Transverse colon (tissue), 4 donors: ENCODE data around the gene RTL10. TPM values are rescaled to one million over a fixed set of nuclear protein-coding genes. Genes with fewer than 3 reads are reported as not detected.

ENCODE experiments used
- DNase-seq: peaks from one replicate; pipeline ENCODE4 v3.0.0-alpha.2; 2019
- H3K27ac ChIP-seq, 4 donors: fragments of 200-600 bp; sonication (generic); 2 replicates each; pipeline ENCODE4 v1.5.1; 2016 to 2018; ENCODE audit warnings: inconsistent platforms in 4 of 4
- H3K27me3 ChIP-seq: fragments of 200-600 bp; sonication (generic); 2 replicates; pipeline ENCODE4 v1.5.1; 2017; ENCODE audit warnings: inconsistent platforms
- H3K36me3 ChIP-seq, 4 donors: fragments of 200-600 bp; sonication (generic); 2 replicates each; pipeline ENCODE4 v1.5.1; 2017 to 2019; ENCODE audit warnings: inconsistent platforms in 4 of 4
- H3K4me1 ChIP-seq, 4 donors: fragments of 200-600 bp; sonication (generic); 2 replicates each; pipeline ENCODE4 v1.5.1; 2017 to 2020; ENCODE audit warnings: inconsistent platforms in 4 of 4
- H3K4me3 ChIP-seq, 4 donors: fragments of 200-600 bp; sonication (generic); 1 replicate in 1 of 4; 2 replicates in 3 of 4; pipeline versions ENCODE4 v1.5.1 to v1.6.1; 2017 to 2019; ENCODE audit warnings: inconsistent platforms in 4 of 4
- H3K9me3 ChIP-seq, 2 donors: fragments of 200-600 bp; sonication (generic); 2 replicates each; pipeline ENCODE4 v1.5.1; 2017 to 2019; ENCODE audit warnings: inconsistent platforms in 2 of 2
- EP300 ChIP-seq: sonication (generic); formaldehyde crosslinking; IDR thresholded peaks from one replicate; pipeline ENCODE4 v1.6.1; 2017; ENCODE audit warnings: antibody characterized with exemption, low read depth
- POLR2A ChIP-seq: fragments of 450-650 bp; IDR thresholded peaks from one replicate; pipeline ENCODE4 v1.6.1; 2016; ENCODE audit warnings: antibody characterized with exemption, mild to moderate bottlenecking, moderate library complexity
- POLR2AphosphoS5 ChIP-seq, 3 donors: sonication (generic); formaldehyde crosslinking; IDR thresholded peaks; one replicate each; pipeline ENCODE4 v1.6.1; 2016; ENCODE audit warnings: antibody characterized with exemption in 3 of 3
- WGBS, 2 donors: methylation state at CpG; one replicate each; pipeline ENCODE4 v1.1.5; 2018; ENCODE audit warnings: low coverage in 1 of 2; 5-methylcytosine and 5-hydroxymethylcytosine counted together
- in situ Hi-C, 4 donors: fragments of 200-750 bp; cut with MboI; loops; one replicate each; pipeline versions ENCODE4 v1.15.0 to v1.15.1; 2017; ENCODE audit warnings: low sequenced_read_pairs in 3 of 4, low pct_ligation_motif_present in 1 of 4, low pct_unique_long_range_greater_than_20kb in 1 of 4
- intact Hi-C: fragments of 100-400 bp; cut with DNase I; formaldehyde crosslinking; loops from one replicate; pipeline ENCODE4 v1.15.1; 2023; ENCODE audit warnings: low total_unique reads
- total RNA-seq, 4 donors: library from RNA; depleted of rRNA; stranded (reverse); fragments of >200 nt; gene quantifications; one replicate each; pipeline ENCODE4 v1.1.0, GENCODE V29; 2016
- TF ChIP-seq, protein P1 (sequence below), 5 experiments: fragments of 200-600 bp in 3 of 5; fragments of 450-650 bp in 2 of 5; sonication (generic) in 3 of 5; IDR thresholded peaks; 1 replicate in 2 of 5; 2 replicates in 3 of 5; pipeline ENCODE4 v1.5.1; 2016 to 2017; ENCODE audit warnings: antibody characterized with exemption in 5 of 5, inconsistent platforms in 3 of 5, mild to moderate bottlenecking in 2 of 5, moderate library complexity in 1 of 5

RTL10 gene
- total RNA-seq, 4 donors from 2014 or later: 7.1 to 16.8 (median 7.8) TPM

GRCh38 chr22:19886605-19887255, 32.1 kb upstream of the RTL10 start:
- Histone ChIP-seq H3K9me3 (no peaks in the 10 kb centered on the region), H3K4me1 (peaks cover 0 to 13% (median 4%) of the 10 kb centered on the region in 4 donors), H3K27ac (no peak overlapping the region), H3K36me3 (no peaks in the 10 kb centered on the region), H3K27me3 (no peaks in the 10 kb centered on the region), H3K4me3 (no peak overlapping the region)
- TF ChIP-seq, protein P1, sequence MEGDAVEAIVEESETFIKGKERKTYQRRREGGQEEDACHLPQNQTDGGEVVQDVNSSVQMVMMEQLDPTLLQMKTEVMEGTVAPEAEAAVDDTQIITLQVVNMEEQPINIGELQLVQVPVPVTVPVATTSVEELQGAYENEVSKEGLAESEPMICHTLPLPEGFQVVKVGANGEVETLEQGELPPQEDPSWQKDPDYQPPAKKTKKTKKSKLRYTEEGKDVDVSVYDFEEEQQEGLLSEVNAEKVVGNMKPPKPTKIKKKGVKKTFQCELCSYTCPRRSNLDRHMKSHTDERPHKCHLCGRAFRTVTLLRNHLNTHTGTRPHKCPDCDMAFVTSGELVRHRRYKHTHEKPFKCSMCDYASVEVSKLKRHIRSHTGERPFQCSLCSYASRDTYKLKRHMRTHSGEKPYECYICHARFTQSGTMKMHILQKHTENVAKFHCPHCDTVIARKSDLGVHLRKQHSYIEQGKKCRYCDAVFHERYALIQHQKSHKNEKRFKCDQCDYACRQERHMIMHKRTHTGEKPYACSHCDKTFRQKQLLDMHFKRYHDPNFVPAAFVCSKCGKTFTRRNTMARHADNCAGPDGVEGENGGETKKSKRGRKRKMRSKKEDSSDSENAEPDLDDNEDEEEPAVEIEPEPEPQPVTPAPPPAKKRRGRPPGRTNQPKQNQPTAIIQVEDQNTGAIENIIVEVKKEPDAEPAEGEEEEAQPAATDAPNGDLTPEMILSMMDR (IDR thresholded peaks at IDR 0.05): no peak
- TF ChIP-seq EP300 (no peak), POLR2A (no peak), POLR2AphosphoS5 (IDR thresholded peaks at IDR 0.05) (no peak)
- intact Hi-C loops (no loop called here), in situ Hi-C loops (no loop called here)
- DNase-seq: no peak
- 0 to 72% methylated on average over 1 to 12 of the region's 12 CpGs for WGBS, 2 donors

DNA sequence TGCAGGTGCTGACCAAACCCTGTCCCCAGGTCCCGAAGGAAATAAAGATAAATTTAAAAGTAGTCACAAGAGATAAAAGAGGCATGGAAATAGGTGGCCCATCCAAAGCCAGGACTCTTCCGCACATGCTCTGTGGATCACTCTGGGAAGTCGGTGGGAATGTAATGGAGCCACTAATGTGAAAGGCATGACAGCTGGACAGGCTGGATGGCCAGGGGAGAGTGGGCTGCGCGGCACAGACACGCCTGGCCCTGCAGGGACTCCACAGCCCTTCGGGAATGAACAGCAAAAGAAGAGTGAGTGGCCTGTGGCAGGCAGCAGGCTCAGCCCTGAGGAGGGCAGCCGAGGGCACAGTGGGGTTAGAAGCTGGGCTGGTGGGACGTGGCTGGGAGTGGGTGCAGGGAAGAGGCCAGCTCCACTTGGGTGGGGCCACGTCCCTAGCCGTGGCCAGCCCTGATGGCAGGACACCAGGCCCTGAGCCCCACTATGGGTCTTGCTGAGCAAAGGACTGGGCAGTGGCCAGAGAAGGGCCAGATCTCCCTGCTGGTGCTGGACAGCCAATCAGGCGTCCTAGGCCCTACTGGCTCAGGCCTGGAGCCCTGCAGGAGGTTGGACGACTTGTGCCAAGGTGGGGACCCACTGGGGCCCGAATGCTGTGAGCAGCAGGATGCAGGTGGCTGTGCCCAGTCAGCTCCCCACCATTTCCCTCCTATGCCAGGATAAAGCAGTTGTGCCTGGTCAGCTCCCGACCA, 31.3 kb upstream of the RTL10 start:
- 87 to 100% methylated on average over 3 to 14 of the region's 15 CpGs for WGBS, 2 donors
- H3K27me3 ChIP-seq: no peaks in the 10 kb centered on the region
- no peak overlapping the region for H3K4me3 ChIP-seq
- H3K27ac ChIP-seq: no peak overlapping the region
- H3K4me1 ChIP-seq: peaks cover 0 to 10% (median 8%) of the 10 kb centered on the region in 4 donors
- intact Hi-C loops (no loop called here), in situ Hi-C loops (no loop called here)
- no peak for DNase-seq
- TF ChIP-seq, protein P1 (IDR thresholded peaks at IDR 0.05): no peak
- no peak for TF ChIP-seq POLR2AphosphoS5 (IDR thresholded peaks at IDR 0.05)
- TF ChIP-seq POLR2A: no peak
- no peak for TF ChIP-seq EP300
- H3K36me3 ChIP-seq: no peaks in the 10 kb centered on the region
- H3K9me3 ChIP-seq: no peaks in the 10 kb centered on the region

- Histone ChIP-seq H3K4me3 (no peak overlapping the region), H3K4me1 (peaks cover 0 to 17% (median 11%) of the 10 kb centered on the region in 4 donors), H3K36me3 (no peaks in the 10 kb centered on the region), H3K9me3 (no peaks in the 10 kb centered on the region), H3K27ac (no peak overlapping the region), H3K27me3 (no peaks in the 10 kb centered on the region)
- intact Hi-C loops (no loop called here), in situ Hi-C loops (no loop called here)
- 90 to 100% methylated on average over 4 to 26 of the region's 26 CpGs for WGBS, 2 donors
- TF ChIP-seq, protein P1 (IDR thresholded peaks at IDR 0.05): no peak
- TF ChIP-seq EP300 (no peak), POLR2A (no peak)
- DNase-seq: no peak
Measured at GRCh38 chr22:19884954-19885751, 30.5 kb upstream of the RTL10 start.
